SKM-1 treated with dmso at 0.1 percent for 144 hours (cell line): ENCODE results near the gene RPS19.
"Not testable (repeated sequence)": the region's sequence is repeated elsewhere in the genome, so short reads cannot be mapped to it uniquely, and the experiment has no call there.

ENCODE experiments used
- DNase-seq: peaks from one replicate; lab custom pipeline; 2025; ENCODE audit not compliant: unreplicated experiment; lab: John Stamatoyannopoulos, UW

RPS19 gene

DNA sequence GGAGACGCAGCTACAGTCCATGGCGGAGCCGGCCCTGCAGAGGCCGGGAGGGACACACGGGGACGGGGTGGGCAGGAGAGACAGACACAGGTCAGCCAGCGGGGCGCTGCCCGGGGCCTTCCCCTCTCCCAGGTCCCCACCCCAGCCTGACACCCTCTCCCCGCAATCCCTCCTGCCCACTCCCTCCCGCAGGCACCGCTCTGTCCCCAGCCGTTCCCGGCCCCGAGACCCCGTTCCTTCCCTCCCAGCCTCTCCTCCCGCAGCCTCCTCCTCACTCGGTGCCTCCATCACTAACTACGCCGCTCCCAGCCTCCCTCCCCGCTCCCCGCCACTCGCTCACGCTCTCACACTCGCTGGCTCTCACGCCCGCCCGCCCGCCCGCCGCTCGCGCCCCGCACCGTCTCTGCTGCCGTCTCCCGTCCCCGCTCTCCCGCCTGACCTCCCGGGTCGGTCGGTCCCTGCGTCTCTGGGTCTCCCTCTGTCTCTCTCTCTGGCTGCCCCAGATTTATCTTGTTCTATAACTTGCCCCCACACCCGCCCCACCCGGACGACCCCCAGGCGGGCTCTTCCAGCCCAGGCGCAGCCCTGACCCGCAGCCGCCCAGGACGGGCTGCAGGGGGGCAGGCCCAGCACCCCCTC is 53.0 kb downstream of the RPS19 start:
- DNase-seq: no peak

DNA sequence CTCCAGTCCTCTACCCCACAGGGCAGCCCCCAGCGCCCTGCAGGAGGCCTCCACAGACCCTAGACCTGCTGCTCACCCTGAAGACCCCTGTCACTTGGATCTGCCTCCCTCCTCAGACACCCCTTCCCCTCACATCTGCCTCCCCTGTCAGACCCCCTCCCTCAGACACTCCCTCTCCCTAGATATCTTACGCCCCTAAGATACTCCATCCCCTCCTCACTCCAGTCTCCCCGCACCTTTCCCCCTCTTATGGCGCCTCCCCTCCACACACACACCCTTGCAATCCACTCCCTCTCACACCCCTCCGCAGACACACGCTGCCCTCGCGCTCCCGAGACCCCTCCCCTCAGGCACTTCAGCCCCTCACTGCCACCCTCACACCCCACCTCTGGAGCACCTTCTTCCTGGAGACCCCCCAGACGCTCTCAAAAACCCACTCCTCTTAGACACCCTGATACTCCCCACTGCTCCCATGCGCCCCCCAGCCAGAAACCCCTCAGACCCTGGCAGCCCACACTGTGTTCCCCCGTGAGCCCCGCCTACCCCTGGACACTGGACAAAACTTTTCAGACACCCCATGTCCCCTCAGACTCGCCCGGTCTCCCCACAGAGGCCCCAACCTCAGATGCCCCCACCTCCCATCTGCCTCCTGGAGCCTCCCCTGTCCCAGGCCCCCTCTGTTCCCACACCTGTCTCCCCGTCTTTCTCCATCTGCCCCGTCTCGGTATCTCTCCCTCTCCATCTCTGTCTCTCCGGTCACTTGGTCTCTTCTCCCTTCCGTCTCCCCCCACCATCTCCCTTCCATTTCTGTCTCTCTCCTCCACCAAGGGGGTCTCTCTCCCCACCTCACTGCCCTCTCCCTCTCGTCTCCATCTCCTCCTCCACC is 53.7 kb downstream of the RPS19 start:
- no peak for DNase-seq

GRCh38 chr19:41914424-41914834 is 54.4 kb downstream of the RPS19 start:
- not testable (repeated sequence) for DNase-seq

GRCh38 chr19:41915021-41915775 is 55.1 kb downstream of the RPS19 start:
- no peak for DNase-seq

DNA sequence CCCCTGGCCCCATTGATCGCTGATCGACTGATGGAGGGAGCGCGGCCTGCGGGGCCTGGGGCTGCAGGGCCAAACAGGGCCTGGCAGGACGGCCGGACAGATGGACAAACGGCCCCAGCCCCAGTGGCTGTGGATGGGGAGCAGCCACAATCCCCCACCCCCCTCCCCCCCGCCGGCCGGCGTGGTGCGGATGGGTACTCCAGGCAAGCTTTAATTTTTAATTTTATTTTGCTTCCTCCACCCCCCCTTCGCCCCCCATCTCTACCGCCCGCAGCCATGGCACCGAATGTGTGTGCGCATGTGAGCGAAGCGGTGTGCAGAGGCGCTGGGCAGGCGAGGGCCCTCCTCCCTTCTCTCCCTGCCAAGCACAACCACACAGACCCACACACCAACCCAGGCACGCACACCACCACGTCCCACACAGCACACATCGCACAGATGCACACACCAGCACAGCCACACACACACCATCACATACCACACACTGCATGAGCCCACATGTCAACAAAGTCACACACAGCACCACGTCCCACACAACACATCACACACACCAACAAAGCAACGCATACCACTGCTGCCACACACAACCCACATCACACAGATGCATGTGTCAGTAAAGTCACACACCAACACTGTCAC is 55.8 kb downstream of the RPS19 start:
- DNase-seq: no peak

DNA sequence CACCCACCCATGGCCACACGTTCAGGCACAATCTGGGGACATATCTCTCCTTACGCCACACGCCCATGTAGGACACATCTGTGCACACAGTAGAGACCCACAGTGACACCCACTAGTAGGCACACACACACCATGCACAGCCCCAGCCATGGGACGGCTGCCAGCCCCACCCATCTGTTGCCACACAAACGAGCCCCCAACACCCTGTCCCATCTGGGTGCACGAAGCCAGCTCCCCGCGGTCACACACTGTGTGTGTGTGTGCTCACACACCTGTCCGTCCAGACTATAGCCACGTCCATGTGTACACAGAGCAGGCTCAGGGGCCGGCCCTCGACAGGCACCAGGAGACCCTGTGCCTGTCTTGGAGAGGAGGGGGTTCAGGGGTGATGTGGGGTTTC is 57.6 kb downstream of the RPS19 start:
- DNase-seq: no peak

DNA sequence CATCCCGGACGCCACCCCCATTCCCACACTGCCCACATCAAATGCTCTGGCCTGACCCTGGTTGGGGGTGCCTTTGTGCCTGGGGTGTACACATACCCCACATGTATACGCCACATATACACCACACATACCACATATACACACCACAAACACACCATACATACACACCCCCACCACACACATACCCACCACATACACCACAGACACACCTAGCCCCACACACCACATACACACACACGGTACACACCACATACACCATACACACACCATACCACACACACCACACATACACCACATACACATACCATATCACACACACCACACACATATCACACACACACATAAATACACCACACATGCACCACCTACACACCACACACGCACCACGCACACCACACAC is 58.0 kb downstream of the RPS19 start:
- no peak for DNase-seq

- no peak for DNase-seq
Measured at GRCh38 chr19:41918653-41919244, 58.7 kb downstream of the RPS19 start.

- no peak for DNase-seq
Measured at GRCh38 chr19:41919948-41920712, 60.1 kb downstream of the RPS19 start.

DNA sequence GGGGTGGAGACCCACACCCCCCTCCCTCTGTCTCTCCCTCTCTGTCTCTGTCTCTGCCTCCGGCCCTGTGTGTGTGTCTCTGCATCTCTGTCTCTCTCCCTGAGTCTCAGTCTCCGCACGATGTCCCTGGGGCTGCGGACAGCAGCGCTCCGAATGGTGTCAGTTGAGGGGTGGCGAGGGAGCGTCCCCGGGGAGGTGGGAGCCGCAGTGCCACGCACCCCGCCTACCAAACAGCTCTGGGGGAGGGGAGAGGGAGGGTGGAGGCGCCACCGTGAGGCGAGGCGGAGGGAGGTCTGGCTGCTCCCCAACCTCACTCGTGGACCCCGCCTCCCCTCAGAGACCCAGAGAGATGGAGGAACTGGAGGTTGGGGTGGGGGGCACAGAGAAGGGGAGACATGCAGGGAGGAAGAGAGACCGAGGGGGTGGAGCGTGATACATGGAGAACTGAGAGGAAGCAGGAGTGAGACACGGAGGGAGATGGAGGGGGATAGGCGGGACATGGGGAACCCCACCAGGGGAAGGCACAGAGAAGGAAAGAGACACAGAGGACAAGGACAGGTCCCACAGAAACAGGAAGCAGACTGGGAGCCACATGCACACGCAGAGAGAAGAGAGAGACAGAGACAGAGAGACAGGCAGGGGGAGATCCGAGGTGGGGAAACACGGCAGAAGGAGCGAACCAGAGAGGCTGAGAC is 61.0 kb downstream of the RPS19 start:
- DNase-seq: no peak

- DNase-seq: no peak
Measured at GRCh38 chr19:41921577-41922576, 61.8 kb downstream of the RPS19 start.
